ENCODE measurements around the gene MTHFSD.

MTHFSD gene

GRCh38 chr16:86528061-86528929, 26.7 kb downstream of the MTHFSD start:
- no peak for DNase-seq

DNA sequence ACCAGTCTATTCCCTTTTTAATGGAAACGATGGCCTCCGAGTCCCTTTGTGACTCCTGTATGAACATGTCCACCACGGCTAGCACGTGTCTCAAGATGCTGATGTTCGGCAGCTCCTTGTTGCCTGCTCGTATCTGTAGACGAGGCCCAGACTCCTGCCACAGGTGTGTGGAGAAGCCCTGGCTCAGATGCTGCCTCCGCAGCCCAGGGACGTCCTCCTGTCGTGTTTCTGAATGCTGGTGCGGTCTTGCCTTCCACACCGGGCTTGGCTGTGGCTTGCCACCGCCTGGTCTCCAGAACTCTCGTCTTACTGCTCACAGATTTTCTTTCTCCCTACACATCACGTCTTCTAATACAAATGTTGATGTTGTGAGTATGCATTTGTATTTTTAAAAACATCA, 27.7 kb downstream of the MTHFSD start:
- DNase-seq, result no peak

- no peak for DNase-seq
These were observed 29.3 kb downstream of the MTHFSD start for GRCh38 chr16:86525696-86526095.

DNA sequence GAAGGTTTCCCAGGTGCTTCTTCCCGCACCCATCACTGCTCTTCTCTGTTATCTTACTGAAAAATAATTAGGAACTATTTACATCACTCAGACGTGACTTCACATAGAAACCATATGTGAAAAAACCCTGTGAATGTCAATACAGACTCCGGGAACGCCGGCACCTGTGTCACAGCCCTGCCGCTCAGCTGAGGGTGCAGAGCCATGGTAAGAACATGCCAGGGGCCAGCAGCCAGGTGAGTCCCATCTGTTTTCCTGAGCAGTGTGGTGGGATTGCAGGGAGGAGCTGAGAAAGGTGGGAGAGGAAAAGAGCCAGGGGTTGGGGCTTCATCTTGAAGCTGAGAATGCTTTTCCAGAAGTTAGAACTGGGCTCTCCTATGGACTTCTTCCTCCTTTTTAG, 31.0 kb downstream of the MTHFSD start:
- no peak for DNase-seq

- DNase-seq, result no peak
These were observed 31.8 kb downstream of the MTHFSD start for GRCh38 chr16:86523166-86523740.

DNA sequence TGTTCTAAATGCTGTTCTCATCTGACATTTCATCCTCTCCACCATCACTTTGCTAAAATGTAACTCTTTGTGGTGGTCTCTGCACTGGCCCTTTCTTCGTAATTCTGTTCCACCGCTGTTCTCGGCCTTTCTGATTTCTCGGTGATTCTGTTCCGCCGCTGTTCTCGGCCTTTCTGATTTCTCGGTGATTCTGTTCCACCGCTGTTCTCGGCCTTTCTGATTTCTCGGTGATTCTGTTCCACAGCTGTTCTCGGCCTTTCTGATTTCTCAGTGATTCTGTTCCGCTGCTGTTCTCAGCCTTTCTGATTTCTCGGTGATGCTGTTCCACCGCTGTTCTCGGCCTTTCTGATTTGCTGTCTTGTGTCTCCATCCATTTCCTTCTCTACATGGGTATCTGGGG, 32.4 kb downstream of the MTHFSD start:
- no peak for DNase-seq

DNA sequence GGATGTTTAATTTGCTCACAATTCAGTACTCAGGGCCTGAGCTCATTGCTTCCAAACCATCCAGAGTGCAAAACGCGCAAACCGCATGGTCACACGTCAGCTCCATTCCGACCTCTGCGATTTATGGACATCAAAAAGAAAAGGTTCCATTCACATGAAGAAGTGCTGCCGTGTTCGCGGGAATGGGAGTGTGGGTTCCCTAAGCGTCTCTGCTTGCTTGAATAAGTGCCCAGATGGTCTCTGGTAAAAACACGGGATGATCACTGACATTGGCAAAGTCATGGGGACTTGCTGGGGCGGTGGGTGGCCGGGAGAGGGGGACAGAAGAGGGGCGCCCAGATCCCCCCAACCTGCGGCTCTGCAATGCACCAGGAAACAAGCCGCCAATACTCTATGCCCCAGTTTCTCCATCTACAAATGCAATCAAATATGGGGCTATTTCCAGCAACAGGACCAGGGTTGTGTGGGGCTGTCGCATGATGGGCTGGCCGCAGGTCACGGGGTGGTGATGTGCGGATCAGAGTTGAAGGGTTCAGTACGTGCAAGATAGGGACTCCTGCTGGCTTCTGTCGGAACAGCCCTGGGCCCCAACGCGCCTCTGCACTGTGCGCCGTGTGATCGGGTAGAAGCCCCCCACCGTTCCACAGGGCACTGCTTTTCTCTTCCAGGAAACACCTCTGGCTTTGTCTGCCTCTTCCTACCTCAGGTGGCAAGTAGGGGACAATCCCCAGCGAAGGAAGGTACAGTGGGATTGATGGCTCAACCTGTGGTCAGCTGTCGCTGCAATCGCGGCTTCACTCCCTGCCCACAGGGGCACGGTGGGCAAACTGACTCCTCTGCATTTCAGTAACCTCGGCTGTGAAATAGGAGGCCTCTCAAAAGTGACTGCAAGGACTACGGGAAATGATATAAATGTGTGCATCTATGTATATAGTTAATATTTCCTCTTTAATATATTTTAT, 33.5 kb downstream of the MTHFSD start:
- no peak for DNase-seq

GRCh38 chr16:86520317-86521210, 34.5 kb downstream of the MTHFSD start:
- peak in 1 of 14 donors; percentile 4 for DNase-seq

DNA sequence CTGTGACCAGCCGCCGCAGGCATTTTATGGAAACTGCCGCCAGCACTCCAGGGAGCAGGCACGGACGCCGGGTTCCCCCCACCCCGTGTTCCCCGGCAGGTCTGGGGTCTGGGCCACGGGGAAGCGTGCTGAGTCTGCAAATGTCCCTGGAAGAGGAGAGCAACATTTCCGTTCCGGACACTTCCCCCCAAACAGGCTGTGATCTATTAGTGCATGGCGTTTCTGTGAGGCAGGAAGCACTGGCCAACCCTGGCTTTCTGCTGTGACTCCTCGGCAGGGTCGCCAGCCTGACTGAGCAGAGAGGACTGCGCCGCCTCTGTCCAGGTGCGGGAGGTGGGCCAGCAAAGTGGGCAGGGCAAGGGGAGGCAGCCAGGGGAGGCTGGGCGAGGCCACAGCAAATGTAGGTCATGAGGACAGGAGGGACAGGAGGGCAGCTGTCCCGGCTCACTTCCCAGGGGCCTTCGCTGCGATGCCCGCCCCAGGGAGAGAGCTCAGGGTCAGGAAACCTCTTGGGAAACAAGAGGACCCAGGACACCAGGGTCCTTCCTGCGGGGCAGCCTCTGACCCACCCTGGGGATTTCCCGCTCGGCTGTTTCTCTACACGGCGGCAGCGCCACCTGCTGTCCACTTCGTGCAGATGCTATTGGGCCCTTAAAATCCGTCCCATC, 35.3 kb downstream of the MTHFSD start:
- DNase-seq, result peak in 5 of 14 donors; percentile 5 to 42 (median 26)

- no peak for DNase-seq
These were observed 35.9 kb downstream of the MTHFSD start for GRCh38 chr16:86519007-86519648.

DNA sequence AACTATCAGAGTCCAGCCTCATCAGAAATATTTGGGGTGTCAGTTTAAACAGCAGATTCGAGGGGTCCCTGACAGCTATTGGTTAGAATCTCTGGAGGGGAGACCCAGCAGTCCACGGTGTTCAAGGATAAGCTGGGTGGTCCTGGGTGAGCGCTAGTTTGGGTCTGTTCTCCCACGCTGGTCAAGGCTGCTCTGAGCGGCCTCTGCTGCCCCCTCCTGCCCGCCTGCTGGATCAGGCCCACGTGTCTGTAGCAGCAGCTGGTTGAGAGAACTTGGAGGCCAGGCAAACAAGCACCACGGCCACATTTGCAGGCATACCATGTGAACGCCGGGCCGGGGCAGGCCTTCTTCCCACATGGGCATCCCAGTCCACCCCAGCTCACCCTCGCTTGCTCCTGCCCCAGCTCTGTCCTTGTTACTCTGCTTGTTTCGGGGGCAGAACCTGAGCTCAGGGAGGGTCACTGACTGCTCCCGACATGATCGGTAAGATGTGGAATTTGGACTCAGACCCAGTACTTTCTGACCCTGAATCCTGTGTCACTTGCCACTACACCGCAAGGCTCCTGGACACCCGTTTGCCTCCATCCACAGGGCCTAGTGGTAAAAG, 37.3 kb downstream of the MTHFSD start:
- peak in 11 of 14 donors; percentile 9 to 66 (median 39) for DNase-seq

- no peak for DNase-seq
These were observed 38.0 kb downstream of the MTHFSD start for GRCh38 chr16:86517033-86517432.

DNA sequence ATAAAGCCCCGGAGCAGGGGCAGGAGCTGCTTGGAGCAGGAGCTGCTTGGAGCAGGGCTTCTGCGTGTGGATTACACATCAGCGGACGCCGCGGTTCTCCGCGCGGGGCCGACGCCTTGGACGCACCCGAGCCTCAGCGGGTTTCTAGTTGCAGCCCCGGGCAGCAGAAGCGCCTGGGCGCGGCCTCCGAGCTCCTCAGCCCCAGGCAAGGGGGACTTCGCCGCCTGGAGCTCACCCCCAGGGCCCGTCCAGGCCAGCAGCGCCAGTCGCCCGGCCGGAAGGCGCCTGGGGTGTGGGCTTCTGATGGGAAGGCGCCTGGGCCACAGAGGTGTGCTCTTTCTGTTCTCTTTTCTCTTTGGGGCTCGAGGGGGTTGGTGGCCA, 38.4 kb downstream of the MTHFSD start:
- no peak for DNase-seq

- DNase-seq, result no peak
These were observed 39.0 kb downstream of the MTHFSD start for GRCh38 chr16:86515777-86516622.

GRCh38 chr16:86515413-86515776, 39.6 kb downstream of the MTHFSD start:
- no peak for DNase-seq

GRCh38 chr16:86514481-86515376, 40.3 kb downstream of the MTHFSD start:
- no peak for DNase-seq

DNA sequence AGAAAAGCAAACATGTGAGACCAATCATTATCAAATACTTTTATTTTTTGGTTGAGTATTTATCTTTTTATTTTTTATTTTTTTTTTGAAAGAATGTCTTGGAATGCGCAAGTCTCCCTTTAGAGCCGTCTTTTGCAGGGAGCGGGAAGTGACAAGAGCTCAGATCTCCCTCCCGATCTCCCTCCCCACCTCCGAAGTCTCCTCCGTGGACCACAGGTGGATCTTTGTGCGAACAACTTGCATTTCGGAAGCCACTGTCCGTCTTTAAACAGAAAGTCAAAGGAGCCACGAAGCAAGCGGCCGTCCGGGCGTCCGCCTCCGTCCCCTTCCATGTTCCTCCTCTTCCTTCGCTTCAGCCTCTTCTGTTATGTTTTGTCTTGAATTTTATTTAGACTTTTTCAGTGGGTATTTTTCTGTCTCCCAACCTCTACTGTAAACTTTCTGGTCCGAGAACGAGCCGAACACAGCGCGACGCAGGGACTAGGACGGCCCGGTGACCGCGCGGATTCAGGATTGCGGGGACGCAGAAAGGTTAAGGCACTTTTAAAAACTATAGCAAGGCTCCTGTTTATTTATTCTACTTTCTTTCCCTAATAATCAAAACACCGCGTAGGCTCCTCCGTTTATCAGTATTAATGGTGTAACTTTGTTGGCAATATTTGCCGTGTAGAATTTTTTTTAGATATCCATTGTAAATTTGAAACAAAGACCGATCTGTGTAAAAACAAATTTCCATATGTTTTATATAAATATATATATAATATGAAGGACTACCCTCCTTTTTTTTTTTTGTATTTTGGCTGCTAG, 41.4 kb downstream of the MTHFSD start:
- DNase-seq, result no peak
